SK-N-SH treated with all-trans-retinoic acid at 6 μM for 48 hours (cell line): ENCODE results near the gene VMAC.

ENCODE experiments used
- ATAC-seq: fragments of 200-7000 bp; cut with Tn5 transposase; 3 replicates; pipeline ENCODE4 v1.9.1; 2020; ENCODE audit warnings: mild to moderate bottlenecking, moderate library complexity
- ARNTL ChIP-seq: fragments of 450-650 bp; formaldehyde crosslinking; IDR thresholded peaks from 2 replicates; pipeline ENCODE4 v1.5.0; 2020; ENCODE audit warnings: low read depth, mild to moderate bottlenecking, moderate library complexity, borderline replicate concordance
- BACH2 ChIP-seq: fragments of 250-450 bp; sonication (Bioruptor Pico); IDR thresholded peaks from 2 replicates; pipeline ENCODE4 v1.9.0; 2021; ENCODE audit warnings: mild to moderate bottlenecking, borderline replicate concordance
- CREB5 ChIP-seq: fragments of 250-450 bp; sonication (Bioruptor Pico); IDR thresholded peaks from 2 replicates; pipeline ENCODE4 v1.5.1; 2020; ENCODE audit warnings: low read depth, mild to moderate bottlenecking, moderate library complexity
- CSDC2 ChIP-seq: fragments of 250-450 bp; sonication (Bioruptor Pico); IDR thresholded peaks from 2 replicates; pipeline ENCODE4 v1.5.0; 2020; ENCODE audit warnings: mild to moderate bottlenecking, moderate library complexity
- CSRNP3 ChIP-seq: fragments of 250-450 bp; sonication (Bioruptor Pico); IDR thresholded peaks from 2 replicates; pipeline ENCODE4 v1.5.1; 2021; ENCODE audit warnings: mild to moderate bottlenecking, moderate library complexity
- ESRRG ChIP-seq: fragments of 250-450 bp; sonication (Bioruptor Pico); IDR thresholded peaks from 2 replicates; pipeline ENCODE4 v1.6.1; 2021; ENCODE audit warnings: mild to moderate bottlenecking
- ISL1 ChIP-seq: fragments of 250-450 bp; sonication (Bioruptor Pico); IDR thresholded peaks from 2 replicates; pipeline ENCODE4 v2.1.2; 2022; ENCODE audit warnings: mild to moderate bottlenecking, moderate library complexity
- PATZ1 ChIP-seq: fragments of 250-450 bp; sonication (Bioruptor Pico); IDR thresholded peaks from 2 replicates; pipeline ENCODE4 v1.8.0; 2020; ENCODE audit warnings: mild to moderate bottlenecking, moderate library complexity, borderline replicate concordance
- PPARA ChIP-seq: fragments of 250-450 bp; sonication (Bioruptor Pico); IDR thresholded peaks from 2 replicates; pipeline ENCODE4 v1.5.0; 2020; ENCODE audit warnings: mild to moderate bottlenecking, borderline replicate concordance
- RARB ChIP-seq: fragments of 250-450 bp; sonication (Bioruptor Pico); IDR thresholded peaks from 2 replicates; pipeline ENCODE4 v1.8.0; 2021; ENCODE audit warnings: mild to moderate bottlenecking, moderate library complexity
- SNAI2 ChIP-seq: fragments of 250-450 bp; sonication (Bioruptor Pico); IDR thresholded peaks from 2 replicates; pipeline ENCODE4 v1.5.0; 2020; ENCODE audit warnings: mild to moderate bottlenecking, moderate library complexity
- TCF4 ChIP-seq: fragments of 250-450 bp; sonication (Bioruptor Pico); IDR thresholded peaks from 2 replicates; pipeline ENCODE4 v1.8.0; 2021; ENCODE audit warnings: mild to moderate bottlenecking, moderate library complexity, borderline replicate concordance
- TSHZ2 ChIP-seq: fragments of 250-450 bp; sonication (Bioruptor Pico); IDR thresholded peaks from 2 replicates; pipeline ENCODE4 v1.5.0; 2020; ENCODE audit warnings: mild to moderate bottlenecking, moderate library complexity
- ZC3H10 ChIP-seq: fragments of 250-450 bp; sonication (Bioruptor Pico); IDR thresholded peaks from 2 replicates; pipeline ENCODE4 v1.5.1; 2021; ENCODE audit warnings: mild to moderate bottlenecking, moderate library complexity
- ZFP3 ChIP-seq: fragments of 250-450 bp; sonication (Bioruptor Pico); IDR thresholded peaks from 2 replicates; pipeline ENCODE4 v1.5.0; 2020; ENCODE audit warnings: mild to moderate bottlenecking, moderate library complexity
- ZFP30 ChIP-seq: fragments of 450-650 bp; formaldehyde crosslinking; IDR thresholded peaks from 2 replicates; pipeline ENCODE4 v1.5.0; 2022; ENCODE audit warnings: mild to moderate bottlenecking, moderate library complexity
- ZNF565 ChIP-seq: fragments of 450-650 bp; formaldehyde crosslinking; conservative IDR thresholded peaks from 2 replicates; pipeline ENCODE4 v1.5.0; 2020; ENCODE audit warnings: low read depth, mild to moderate bottlenecking, moderate library complexity
- ZNF70 ChIP-seq: fragments of 450-650 bp; formaldehyde crosslinking; IDR thresholded peaks from 2 replicates; pipeline ENCODE4 v1.5.0; 2020; ENCODE audit warnings: mild to moderate bottlenecking, moderate library complexity
- ZNF8 ChIP-seq: fragments of 450-650 bp; formaldehyde crosslinking; IDR thresholded peaks from 2 replicates; pipeline ENCODE4 v1.5.0; 2020; ENCODE audit warnings: mild to moderate bottlenecking, moderate library complexity

VMAC gene

GRCh38 chr19:5865772-5866171 is 38.9 kb upstream of the VMAC start:
- TF ChIP-seq CSRNP3 (CRISPR knock-in tag) (no peak), TSHZ2 (no peak), PPARA (CRISPR knock-in tag) (no peak), BACH2 (CRISPR knock-in tag) (no peak), CSDC2 (CRISPR knock-in tag) (no peak), RARB (CRISPR knock-in tag) (no peak), ARNTL (CRISPR knock-in tag) (no peak)
- no peak for ATAC-seq

GRCh38 chr19:5867201-5868136 is 37.2 kb upstream of the VMAC start:
- TF ChIP-seq TCF4 (CRISPR knock-in tag) (no peak), ZFP3 (CRISPR knock-in tag) (peak; percentile 91)
- no peak for ATAC-seq

GRCh38 chr19:5870986-5871394 is 33.7 kb upstream of the VMAC start:
- TF ChIP-seq ISL1 (CRISPR knock-in tag) (no peak), TCF4 (CRISPR knock-in tag) (no peak), PPARA (CRISPR knock-in tag) (no peak), CSDC2 (CRISPR knock-in tag) (no peak), BACH2 (CRISPR knock-in tag) (no peak), ZFP30 (no peak), ZNF565 (CRISPR knock-in tag) (no peak), ZNF8 (CRISPR knock-in tag) (no peak), PATZ1 (CRISPR knock-in tag) (no peak), CSRNP3 (CRISPR knock-in tag) (no peak), CREB5 (CRISPR knock-in tag) (no peak), RARB (CRISPR knock-in tag) (no peak), SNAI2 (CRISPR knock-in tag) (no peak)
- TF ChIP-seq, all 23 proteins: peak for 0
- no peak for ATAC-seq

- no peak for ATAC-seq
- TF ChIP-seq ZNF70 (CRISPR knock-in tag) (no peak), ZC3H10 (CRISPR knock-in tag) (no peak), CSDC2 (CRISPR knock-in tag) (no peak), ESRRG (CRISPR knock-in tag) (no peak), SNAI2 (CRISPR knock-in tag) (no peak), TCF4 (CRISPR knock-in tag) (no peak), PPARA (CRISPR knock-in tag) (no peak), CREB5 (CRISPR knock-in tag) (no peak), PATZ1 (CRISPR knock-in tag) (no peak), CSRNP3 (CRISPR knock-in tag) (no peak)
Measured at GRCh38 chr19:5873617-5874199, 31.0 kb upstream of the VMAC start.
